Stimulated activated CD4-positive, alpha-beta T cell treated with anti-CD3 and anti-CD28 coated beads, Interleukin-2, amount 100 ng/mL, for 4 hours (primary cell): ENCODE measurements around the gene GATA5.

Experiments used
- DNase-seq: peaks from one replicate; pipeline ENCODE4 v3.0.0-alpha.2; 2020; ENCODE audit warnings: low read depth

The GATA5 gene

DNA sequence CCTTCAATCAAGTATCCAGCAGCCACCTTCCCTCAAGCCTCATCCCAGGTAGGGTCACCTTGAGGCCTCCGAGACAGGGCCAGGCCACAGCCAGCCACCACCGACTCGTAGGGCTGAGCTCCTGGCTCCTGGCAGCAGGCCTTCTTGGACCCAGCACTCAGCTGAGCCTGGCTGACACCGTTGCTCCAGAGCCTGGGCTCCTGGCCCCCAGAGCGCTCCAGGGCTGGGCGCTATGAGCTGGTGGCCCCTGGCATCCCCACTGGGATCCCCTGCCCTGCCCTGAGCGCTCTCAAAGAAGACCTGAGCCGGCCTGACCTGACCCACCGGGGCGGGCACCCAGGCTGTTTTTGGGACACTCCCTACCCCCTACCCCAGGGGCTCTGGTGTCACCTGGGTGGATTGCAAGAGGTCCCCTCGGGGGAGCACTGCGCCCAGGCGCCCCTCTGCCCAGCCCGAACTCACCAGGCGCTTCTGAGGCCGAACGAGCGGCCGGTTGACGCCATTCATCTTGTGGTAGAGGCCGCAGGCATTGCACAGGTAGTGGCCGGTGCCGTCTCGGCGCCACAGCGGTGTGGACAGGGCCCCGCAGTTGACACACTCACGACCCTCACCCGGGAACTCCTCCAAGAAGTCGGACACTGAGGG lies 2.7 kb downstream of the GATA5 start:
- no peak for DNase-seq

DNA sequence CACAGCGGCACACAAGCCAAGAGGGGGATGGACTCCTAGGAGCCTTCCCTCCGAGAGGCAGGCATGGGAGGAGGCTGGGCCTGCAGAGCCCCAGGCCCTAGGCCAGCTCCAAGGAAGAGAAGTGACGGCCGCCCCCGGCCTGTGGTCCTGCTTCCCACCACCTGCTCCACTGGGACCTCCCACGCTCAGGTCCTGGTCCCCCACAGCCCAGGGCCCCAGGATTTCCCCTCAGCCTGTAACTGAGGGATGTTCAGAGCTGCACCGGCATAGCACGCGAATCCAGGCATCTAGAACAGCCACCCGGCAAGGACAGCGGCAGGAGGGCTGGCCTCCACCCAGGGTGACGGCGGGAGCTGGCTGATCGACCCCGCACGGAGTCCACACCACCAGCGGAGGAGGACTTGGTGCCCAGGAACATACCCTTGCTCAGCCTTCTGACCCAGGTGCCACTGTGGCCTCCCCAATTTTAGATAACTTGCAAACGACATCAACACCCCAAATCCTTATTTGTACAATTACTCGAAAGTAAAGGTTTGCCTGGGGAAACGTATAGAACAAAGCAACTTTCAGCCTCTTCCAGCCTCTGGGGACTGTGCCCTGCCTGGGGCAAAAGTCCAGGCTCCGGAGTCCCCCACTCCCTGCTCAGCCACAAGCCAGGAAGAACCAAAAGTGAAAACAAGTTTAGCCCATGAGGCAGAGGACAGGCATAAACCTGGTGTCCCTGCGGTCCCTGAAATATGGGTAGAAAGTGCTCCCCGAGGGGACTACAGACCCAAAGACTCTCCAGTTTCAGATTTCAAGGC lies 3.5 kb downstream of the GATA5 start:
- DNase-seq = no peak

DNA sequence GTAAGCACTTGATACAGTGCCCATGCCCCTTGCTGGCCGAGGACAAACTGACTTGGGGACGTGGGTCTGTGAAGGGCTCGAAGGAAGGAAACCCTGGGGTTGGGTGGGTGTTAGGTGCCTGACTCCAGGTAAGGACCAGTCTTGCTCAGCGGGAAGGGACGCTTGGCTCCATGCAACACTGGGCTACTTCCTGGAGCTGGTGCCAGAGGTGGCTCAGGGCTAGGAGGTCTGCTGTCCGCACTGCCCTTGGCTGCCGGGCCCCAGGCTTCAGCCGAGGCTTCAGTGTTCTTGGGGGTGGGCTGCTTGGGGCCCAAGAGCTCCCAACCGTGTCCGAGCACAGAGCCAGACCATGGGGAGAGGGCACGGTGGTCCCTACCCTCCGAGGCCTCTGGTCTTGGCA lies 5.3 kb downstream of the GATA5 start:
- no peak for DNase-seq

DNA sequence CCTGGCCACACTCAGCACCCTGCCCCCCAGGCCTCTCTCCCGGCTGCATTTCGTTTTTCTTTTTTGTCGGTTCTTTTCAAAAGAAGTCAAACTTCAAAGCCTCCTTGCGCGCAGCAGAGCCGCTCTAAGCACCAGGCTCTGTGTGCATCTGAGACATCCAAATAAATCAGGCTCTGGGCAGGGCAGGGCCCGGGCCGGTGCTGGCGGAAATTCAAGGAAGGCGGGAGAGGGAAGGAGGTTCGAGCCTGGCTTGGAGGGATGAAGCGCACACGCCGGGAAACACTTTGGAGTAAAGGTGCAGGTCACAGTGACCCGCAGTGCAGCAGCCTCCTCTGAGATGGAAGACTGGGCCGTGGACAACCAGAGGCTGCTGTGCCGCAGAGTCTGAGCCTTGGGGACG lies 5.8 kb downstream of the GATA5 start:
- DNase-seq = no peak

DNA sequence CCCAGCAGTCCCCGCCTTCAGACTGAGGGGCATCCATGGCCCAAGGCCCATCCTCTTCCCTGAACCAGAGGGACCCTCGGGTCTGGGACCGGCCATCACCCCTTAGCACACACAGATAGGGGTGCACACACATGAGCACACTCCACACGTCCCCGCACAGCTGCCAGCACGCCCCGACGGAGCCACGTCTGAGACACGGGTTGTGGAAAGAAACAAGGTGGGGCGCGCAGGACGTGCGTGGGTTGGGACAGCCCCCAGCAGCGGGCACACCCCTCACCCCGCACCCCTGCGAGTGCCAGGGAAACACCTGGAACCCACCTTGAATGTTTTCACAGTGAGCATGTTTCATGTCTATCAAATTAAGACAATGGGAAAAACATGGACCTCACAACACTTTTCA lies 6.4 kb downstream of the GATA5 start:
- no peak for DNase-seq

DNA sequence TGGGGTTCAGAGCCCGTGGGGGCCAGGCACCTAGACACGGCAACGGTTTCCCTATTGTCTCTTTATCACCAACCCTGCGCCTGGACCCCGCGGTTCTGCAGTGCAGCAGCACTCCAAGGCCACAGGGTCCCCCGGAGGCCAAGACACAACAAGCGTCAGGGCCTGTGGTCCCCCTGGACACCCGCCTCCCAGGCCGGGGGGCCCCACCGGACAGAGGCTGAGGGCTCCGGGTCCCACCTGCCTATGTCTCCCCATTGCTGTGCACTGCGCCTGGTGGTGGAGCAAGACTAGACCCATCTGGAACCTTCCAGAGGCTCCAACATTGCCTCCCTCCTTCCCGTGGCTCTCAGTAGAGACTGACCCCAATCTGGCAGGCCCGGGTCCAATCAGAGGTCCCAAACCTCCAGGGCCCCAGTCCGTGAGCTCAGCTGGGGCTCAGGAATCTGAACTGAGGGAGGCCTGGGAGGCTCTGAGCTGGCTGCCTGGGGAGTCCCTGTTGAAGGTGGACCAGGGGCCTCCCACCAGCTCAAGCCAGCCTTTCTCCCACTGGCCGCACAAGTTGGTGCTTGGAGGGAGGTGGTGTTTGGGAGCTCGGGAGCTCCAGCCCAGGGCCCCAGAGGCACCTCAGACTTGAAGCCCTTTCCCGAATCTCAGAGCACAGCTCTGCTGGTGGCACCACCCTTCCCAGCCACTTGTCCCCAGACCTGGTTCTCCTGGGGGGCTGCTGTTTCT lies 8.8 kb downstream of the GATA5 start:
- no peak for DNase-seq

DNA sequence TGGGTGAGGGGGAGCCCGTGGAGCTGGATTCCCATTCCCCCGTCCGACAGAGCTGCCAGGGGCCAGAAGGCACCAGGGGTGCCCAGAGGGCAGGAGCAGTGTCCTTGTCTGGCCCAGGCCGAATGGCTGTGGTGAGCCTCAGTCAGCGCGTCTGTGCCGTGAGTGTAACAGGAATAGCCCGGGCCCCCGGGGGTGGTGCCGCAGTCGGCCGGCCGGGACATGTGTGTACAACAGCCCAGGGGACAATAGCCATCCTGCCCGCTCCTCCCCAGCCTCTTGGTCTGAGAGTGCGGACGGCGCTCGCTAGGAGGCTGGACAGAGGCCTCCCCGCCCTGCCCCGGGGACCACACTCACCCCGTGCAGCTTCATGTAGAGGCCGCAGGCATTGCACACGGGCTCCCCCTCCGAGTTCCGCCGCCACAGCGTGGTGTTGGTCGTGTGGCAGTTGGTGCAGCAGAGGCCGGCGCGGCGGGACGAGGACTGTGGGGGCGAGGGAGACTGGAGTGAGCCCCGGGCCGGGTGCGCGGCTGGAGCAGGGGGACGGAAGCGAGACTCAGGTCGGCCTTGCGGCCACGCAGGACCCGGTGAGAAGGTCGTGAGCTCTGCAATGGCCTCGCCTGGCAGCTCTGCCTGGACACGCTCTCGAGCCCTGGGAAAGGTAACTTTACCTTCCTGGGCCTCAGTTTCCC lies 9.6 kb downstream of the GATA5 start:
- no peak for DNase-seq

DNA sequence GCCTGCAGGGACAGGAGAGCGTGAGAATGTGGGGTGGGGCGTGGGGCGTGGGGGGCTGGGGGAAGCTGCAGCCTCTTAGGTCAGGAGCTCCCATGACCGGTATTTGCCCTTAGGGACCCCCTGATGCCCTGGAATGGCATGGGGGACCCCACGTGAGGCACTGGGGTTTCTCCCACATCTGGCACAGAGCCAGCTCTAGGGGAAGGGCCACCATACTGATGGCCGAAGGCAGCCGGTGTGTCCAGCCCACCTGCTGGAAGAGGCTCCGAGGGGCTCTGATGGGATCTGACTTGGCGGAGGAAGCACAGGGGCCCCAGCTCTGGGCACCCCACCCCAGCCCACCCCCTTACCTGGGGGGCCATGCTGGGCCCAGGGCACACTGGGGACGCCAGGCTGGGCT lies 10.8 kb downstream of the GATA5 start:
- no peak for DNase-seq

DNA sequence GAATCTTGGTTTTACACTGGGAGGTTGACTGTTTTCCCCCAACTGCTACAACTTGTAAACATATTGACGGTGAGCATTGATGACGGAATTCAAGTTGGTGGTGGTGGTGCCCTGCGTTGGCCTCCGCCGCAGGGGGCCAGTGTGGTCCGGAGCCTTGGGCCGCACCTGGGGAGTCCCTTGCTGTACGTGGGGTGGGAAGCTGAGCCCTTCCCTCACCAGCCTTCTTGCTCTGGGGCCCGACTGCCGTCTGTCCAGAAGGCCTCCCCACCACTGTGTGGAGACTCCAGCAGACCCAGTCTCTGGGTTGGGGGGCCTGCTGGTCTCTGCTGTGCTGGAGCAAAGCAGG lies 11.4 kb downstream of the GATA5 start:
- no peak for DNase-seq

DNA sequence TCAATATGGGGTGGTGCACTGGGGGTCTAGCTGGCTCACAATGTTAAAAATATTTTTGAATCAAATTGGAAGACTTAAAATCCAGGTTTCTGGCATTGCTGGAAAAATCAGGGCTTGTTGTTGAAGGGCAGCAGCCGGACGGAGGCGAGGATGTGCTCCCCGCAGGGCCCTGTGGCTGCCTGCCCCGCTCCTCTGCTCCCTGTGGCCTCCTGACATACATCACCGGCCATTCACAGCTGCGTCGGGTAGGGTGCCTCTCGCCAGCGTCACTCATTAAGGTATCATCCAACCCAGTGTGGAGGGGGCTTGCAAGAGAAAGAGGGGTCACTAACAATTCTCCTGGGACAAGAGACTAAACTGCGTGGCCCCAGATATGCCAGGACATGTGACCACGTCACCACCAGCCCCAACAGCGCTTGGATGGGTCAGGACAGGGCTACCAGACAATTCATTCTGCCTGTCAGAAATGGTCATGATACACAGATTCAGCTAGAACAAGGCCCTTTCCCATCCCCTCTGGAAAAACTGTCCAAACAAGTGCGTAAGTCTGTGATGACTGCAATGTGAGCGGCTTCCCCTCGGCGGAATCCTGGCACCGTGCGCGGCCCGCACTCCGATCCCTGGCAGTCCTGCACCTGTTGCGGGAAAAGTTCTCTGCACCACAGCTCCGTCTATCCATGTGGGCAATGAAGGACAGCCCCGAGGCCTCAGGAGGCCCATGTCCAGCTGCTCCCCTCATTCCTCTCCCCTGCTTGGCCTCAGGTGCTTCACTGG lies 12.0 kb downstream of the GATA5 start:
- DNase-seq = no peak

DNA sequence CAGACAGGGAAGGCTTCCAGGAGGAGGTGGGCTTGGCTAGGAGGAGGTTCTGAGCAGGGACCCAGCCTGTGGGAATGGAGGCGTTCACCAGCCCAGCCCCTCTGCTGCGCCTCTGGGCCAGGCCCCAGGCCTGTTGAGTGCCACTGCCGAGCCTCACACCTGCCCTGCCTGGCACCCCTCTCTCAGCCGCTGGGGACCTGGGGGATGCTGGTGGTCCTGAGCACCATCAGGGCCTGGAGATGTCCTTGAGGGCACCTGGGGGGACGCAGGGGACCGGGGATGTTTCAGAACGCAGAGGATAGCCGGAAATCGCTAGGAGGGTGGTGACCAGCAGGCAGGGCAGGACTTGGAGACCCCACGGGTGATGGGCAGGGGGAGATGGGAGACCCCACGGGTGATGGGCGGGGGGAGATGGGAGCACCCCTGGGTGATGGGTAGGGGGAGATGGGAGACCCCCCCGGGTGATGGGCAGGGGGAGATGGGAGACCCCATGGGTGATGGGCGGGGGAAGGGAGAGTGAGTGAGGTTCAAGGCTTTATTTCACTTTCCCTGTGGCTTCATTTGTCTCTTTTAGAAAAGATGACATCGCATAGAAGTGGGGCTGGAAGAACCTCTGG lies 12.7 kb downstream of the GATA5 start:
- no peak for DNase-seq

DNA sequence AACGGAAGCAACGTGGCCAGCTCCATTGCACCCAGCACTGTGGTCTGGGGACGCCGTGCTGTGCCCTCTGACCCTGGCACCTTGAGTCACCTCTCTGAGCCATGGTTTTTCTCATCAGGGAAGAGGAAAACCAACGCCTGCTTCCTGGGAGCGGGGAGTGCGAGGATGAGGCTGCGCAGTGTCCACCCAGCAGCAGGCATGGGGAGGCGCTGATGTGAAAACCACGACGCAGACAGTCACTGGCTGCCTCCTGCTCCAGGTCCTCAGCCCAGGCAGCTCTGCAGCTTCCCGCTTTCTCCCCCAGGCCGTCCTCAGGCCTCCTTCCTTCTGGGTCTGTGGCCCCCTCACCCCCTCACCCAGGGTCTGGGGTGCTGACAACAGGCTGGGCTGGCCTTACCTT lies 14.0 kb downstream of the GATA5 start:
- no peak for DNase-seq

DNA sequence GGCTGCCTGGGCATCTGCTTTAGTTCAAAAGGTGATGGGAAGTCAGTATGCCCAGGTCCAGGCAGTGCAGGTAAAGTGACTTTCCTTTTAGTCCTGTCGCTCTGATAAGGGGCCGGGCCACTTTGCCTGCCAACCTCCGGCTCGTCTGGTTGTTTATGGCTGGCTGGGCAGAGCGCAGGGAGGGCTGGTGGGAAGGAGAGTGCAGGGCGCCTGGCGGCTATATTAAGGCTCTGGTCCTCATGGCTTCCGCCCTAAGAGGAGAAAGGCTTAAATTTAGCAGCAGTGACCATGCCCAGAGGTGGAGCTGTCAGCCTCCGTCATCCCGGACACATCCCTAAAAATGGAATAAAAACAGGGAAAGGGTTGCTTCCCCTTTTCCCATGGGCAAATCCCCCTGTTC lies 14.6 kb downstream of the GATA5 start:
- no peak for DNase-seq

DNA sequence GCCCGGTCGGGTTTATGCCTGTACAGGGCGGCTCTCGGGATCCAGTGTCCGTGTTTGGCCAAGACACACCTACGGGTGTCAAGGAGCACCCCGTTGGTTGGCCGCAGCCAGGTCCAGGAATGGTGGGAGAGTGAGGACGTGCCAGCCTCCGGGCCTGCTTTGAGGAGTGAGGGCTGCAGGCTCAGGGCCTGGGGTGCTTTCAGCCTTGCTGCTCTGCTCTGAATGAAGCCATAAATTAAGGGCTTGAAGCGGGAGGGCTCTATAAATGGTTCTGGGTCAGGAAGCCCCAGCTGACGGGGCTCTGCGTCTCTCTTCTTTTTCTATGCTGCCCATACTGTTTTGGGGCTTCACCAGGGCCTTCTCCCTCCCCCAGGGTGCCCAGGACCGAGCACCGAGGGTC lies 15.1 kb downstream of the GATA5 start:
- no peak for DNase-seq

DNA sequence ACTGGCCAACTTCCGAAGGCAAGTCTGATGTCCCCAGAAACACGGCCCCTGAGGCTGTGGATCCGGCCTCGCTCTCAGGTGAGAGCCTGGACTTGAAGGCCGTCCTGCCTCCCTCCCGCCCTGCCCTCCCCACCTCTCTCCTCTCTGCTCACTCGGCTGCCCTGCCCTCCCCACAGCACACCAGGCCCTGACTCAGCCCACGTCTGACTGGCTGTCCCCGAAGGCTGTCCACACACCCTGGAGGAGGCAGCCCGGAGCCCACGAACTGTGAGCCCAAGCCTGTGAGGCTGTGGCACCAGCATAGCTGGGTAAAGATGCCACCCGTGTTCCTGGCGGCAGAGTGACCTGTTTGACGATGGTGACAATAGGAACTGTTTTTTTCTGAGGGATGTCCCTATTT lies 16.3 kb downstream of the GATA5 start:
- DNase-seq = no peak

DNA sequence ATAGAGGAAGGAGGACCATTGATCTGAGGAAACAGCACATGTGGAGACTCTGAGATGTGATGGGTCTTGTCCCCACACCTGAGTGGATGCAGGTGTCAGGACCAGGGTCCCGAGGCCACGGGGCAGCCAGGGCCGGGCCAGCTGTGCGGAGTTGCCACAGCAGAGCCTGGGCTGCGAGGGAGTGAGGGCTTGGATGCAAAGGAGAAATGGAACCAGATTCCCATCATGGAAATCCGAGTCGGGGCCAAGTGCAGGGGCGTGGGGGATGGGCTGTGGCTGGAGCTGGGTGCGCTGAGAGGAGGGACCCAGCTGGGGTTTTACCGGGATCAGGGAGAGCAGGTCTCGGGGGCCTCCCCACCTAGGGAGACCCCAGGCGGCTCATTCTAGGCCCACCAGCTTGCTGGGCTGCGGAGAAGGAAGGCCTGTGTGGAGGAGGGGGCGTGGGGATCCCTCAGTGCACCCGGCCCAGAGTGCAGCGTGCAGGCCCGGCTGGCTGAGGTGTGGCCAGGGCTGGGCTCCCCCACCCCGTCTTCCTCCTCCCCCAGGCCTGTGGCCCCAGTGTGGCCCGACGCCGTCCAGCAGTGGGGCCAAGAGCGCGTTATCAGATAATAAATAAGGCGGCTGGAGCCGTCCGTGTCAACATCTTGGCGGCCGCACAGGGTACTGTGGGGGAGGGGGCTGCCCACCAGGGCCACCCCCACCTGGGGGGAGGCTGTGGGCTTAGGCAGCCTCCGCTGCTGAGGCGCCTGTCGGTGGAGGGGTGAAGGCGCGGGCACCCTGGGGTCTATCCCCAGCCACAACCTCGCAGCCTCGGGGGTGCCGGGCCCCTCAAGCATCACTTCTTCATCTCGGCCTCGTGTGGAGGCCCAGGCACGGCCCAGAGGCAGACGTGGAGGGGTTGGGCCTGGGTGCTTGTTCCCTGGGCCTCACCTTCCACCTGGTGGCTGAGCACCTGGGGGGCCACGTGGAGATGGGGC lies 17.2 kb downstream of the GATA5 start:
- no peak for DNase-seq

DNA sequence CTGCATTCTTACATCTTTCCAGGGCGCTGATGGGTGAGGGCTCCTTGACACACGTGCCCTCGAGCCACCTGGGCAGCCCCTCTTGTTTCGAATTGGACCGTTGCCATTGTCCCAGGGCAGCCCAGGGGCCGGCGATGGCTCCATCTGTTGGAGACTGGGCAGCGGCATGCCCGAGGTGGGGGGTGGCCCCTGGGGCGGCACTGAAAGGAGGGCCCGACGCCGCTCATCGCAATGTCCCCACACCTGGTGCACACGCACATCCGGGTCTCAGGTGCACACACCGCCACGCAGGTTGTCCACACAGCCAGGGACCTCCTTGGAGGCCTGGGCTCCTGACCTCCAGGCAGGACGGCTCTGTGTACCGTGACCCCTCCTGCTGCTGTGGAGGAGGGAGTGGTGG lies 18.0 kb downstream of the GATA5 start:
- DNase-seq = no peak

DNA sequence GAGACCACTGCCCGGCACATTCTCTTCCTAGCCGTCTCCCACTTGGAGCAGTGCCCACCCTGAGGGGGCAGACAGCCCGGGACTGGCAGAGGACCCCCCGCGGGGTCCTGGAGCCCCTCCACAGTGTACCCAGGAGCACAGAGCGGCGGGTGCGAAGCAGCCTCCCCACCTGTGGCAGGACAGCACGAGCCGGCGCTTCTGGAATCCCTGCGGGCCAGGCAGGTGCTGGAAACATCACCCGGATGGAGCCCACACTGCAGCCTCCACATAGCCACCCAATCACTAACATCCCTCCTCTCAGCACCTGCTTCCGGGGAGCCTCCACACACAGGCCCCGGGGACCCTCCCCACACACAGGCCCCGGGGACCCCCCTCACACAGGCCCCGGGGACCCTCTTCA lies 18.7 kb downstream of the GATA5 start:
- no peak for DNase-seq

DNA sequence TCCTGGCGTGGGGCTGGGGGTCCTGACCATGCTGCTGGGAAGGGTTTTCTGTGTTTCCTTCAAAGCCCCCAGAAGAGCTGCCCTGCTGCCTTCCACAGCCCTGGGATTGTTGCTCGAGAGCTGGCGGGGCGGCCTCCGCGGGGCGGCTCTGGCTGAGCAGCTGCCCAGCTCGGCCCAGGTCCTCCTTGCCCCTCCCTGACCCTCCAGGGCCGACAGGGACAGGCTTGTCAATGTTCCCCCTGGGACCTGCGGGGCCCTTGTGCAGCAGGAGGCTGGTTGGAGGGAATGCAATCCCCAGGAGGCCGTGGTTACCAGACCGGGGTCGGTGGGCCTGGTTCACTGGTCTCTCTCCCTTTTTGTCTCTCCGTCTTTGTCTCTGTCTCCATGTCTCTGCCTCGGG lies 19.9 kb downstream of the GATA5 start:
- no peak for DNase-seq

DNA sequence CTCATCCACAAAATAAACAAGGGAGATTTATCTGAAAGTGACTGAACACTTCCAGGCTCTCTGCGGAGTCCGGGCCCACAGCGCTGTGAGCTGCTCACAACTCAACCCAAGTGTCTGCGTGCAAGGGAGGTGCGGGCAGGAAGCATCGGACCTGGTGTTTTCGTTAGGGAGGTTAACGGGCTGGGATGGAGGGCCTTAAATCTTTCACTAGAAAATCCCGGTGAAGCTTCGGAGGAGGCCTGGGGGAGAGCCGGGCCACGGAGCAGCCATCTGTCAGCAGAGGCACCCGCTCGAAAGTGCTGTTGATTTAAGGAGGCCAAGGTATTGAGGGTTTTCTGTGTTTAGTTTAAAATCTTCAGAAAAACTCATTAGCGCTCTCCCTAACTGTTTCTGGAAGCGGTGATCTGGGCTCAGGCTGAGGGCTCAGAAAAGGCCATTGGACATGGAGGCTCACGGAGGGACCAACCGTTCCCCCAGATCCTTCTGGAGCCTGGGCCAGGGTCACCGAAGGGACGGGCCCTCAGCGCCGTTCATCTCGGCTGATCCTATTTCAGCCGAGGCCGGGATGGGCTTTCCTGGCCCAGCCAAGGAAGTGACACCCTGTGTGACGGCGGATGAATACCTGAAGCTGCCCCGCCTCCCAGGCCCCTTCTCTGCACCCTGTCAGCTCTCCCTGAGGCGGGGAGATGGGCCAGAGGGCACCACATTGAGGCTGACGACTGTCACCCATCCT lies 20.7 kb downstream of the GATA5 start:
- no peak for DNase-seq
